Putamen (tissue), 1 donor: ENCODE data around the gene GNB1.
"Not testable (repeated sequence)": the region's sequence is repeated elsewhere in the genome, so short reads cannot be mapped to it uniquely, and the experiment has no call there.

ENCODE experiments used
- DNase-seq: peaks from one replicate; pipeline ENCODE4 v3.0.0-alpha.2; 2016; ENCODE audit warnings: low spot score

Gene GNB1

DNA sequence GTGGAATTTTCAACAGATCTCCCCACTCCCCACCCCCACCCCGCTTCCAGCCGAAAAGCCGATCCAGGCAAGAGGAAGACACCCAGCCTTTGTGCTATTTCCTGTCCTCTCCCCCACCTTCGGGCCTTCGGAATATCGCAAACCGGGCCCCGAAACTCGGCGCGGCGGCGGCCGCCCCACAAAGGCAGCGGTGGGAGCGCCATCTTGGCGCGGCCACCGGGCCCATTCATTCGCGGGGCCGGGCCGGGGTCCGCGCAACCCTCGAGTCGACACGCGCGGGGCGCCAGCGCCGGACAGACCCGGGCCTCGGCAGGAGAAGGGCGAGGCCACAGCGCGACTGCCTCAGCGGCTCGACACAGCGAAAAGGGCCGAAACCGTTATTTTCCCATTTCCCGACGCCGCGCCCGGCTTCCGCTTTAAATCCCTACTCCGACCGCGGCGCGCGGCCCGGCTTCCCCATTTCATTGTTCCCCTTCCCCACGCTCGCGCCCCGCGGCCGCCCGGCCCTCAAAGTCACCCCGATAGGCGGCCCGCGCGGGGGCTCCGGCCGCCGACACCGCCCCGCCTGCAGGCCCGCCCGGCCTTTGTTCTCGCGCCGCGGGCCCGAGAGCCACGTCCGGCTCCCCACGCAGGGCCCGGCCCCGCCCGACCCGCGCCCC lies 911 bp downstream of the GNB1 start:
- no peak for DNase-seq

GRCh38 chr1:1889090-1889750 lies 1.7 kb downstream of the GNB1 start:
- DNase-seq = no peak

DNA sequence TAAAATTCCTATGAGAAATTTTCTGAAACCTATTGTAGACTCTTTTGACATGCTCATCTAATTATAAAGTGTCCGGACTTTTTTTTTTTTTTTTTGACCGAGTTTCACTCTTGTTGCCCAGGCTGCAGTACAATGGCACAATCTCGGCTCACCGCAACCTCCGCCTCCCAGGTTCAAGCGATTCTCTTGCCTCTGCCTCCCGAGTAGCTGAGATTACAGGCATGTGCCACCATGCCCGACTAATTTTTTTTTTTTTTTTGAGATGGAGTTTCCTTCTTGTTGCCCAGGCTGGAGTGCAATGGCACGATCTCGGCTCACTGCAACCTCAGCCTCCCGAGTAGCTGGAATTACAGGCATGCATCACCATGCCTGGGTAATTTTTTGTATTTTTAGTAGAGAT lies 7.0 kb downstream of the GNB1 start:
- DNase-seq = not testable (repeated sequence)

DNA sequence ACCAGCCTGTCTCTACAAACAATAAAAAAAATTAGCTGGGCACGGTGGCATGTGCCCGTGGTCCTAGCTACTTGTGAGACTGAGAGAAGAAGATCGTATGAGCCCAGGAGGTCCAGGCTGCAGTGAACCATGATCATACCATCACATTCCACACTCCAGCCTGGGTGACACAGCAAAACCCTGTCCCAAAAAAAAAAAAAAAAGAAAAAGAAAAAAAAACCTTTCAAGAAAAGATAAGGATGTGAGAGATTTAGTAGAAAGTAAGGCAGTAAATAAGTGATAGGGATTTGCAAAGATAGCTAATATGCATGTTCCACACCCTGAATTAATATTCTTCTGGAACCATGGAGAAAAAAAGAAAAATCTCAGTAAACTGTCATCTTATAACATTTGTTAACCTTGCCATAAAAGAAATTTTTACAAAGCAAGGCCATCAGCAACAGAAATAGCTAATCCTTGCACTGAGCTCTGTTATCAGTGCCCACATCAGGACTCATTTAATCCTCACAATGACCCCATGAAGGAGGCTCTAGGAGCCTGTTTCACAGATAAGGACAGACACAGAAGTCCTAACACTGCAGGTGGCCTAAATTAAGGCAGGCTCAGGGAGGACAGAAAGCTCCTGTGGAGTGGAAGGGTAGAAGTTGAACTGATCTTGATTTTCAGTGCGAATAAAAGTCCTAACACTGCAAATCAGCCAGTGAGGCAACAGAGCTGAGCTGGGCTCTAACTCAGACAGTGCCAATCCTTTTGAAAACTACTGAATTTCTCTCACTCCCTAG lies 7.6 kb downstream of the GNB1 start:
- no peak for DNase-seq

DNA sequence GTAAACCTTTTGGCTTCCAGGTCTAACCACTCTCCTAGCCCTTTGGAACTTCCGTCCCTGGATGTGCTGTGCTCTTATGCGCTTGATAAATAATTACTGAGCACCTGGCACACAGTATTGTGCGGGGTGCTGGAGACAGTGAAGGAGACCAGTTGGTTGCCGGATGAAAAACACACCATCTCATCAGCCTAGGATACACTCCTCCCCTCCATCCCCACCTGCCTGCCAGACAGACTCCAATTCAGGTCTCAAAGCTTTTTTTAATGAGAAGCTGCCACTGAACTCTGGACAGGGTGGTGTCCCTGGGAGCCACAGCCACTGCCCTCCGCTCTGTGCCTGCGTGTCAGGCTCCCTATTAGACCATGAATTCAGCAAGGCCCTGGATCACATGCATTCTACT lies 9.2 kb downstream of the GNB1 start:
- no peak for DNase-seq

- no peak for DNase-seq
Observed at GRCh38 chr1:1880617-1881312, 10.1 kb downstream of the GNB1 start.

GRCh38 chr1:1879942-1880341 lies 10.9 kb downstream of the GNB1 start:
- no peak for DNase-seq

DNA sequence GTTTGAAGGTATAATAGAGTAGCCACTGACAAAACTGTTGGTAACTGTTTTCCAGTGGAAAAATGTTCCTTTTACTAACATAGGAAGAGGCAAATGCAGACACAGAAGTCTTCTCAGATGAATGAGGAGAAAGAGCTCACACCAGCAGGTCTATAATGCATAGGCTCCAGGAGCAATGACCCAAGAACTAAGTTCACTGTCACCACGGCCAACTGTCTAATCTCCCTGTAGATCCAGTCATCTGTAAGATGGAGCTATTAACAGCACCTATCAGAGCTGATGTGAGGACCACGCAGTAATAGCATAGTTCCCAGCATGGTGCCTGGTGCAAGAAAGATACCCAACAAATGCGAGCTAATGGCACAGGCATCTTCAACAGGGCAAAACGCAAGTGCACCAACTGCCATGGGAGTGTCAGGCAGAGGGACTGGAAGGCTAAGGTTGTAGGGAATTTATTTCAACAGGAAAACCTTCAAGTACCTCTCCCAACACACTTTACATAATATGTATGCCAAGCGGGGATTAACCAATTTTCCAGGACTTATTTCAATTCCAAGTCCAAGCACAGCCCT lies 12.9 kb downstream of the GNB1 start:
- no peak for DNase-seq

GRCh38 chr1:1876335-1876930 lies 14.5 kb downstream of the GNB1 start:
- no peak for DNase-seq

DNA sequence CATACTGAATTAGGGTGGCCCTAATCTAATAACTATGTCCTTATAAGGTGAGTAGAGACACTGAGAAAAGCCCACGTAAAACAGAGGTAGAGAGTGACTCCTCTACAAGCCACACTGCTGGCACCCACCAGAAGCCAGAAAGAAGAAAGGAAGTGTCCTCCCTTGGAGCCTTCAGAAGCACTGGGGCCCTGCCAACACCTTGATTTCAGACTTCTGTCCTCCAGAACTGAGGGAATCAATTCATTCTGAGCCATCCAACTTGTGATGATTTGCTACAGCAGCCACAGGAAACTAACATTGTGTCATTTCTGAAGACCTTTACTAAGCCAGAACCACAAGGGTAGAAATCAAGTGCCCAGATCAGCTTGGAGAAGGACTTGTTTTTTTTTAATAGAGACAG lies 15.0 kb downstream of the GNB1 start:
- no peak for DNase-seq

GRCh38 chr1:1874901-1875300 lies 16.0 kb downstream of the GNB1 start:
- DNase-seq = no peak

DNA sequence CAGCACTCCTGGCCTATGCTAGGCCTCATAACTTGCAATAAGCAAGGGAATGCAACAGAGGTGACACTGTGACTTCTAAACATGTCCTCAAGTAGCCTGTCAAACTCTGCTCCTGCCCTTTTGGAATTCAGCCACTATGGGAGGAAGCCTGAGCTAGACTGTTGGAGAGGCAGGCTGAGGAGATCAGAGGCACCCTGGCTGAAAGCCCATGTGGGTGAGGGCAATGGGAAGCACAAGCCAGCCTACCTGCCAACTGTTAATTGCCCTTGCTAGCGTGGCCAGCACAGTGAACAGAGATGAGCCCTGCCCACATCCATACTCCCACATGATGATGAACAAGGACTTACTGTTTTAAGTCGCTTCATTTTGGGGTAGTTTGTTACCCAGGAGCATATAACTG lies 17.7 kb downstream of the GNB1 start:
- no peak for DNase-seq

DNA sequence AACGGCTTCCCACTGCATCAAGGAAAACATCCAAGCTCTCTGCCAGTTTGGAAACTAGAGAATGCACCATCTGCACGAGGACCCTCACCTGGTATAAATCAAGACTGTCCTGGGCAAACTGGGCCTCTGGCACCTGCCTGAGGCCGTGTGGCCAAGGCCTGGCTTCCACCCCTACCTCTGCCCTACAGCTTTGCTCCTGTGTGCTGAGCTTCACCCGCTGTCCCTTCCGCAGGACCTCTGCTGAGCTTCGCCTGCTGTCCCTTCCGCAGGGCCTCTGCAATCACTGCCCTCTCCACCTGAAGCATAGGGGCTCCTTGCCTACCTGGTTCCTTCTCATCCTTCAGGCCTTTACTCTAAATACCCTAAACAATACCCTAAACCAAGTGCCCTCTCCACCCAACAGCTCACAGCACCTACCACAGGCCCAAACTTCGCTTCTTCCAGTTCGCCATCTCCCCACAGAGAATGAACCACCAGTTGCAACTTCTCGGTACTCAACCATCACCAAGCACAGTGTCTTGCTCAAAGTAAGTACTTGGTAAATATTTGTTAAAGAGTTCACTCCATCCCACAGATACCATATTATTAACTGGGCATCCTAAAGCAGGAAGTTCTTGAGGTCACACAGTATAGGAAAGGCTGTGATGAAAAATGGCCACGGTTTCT lies 18.4 kb downstream of the GNB1 start:
- DNase-seq = no peak

- DNase-seq = no peak
Observed at GRCh38 chr1:1869469-1869868, 21.4 kb downstream of the GNB1 start.

- DNase-seq = no peak
Observed at GRCh38 chr1:1867164-1867563, 23.7 kb downstream of the GNB1 start.

- DNase-seq = no peak
Observed at GRCh38 chr1:1862905-1863547, 27.9 kb downstream of the GNB1 start.

GRCh38 chr1:1861761-1862310 lies 29.1 kb downstream of the GNB1 start:
- DNase-seq = not testable (repeated sequence)

DNA sequence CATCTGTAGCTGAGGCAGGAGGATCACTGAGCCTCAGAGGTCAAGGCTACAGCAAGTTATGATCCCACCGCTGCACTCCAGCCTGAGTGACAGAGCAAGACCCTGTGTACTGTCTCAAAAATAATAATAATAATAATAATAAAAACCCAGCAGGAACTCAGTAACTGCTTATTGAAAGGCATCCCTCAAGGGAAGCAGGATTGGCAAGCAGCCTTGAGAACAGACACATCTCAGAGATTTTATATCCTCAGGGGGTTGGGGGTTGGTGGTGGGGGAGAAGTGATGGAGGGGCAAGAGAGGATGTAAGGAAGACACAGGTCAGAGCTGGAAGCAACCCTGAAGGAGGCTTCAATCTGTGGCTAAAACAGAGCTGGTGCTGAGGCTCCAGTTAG lies 29.6 kb downstream of the GNB1 start:
- DNase-seq = no peak

GRCh38 chr1:1859970-1860697 lies 30.8 kb downstream of the GNB1 start:
- not testable (repeated sequence) for DNase-seq
